Kidney (tissue), 14 donors: ENCODE measurements around the gene PKN1. TPM values are rescaled to one million over a fixed set of nuclear protein-coding genes. Genes with fewer than 3 reads are reported as not detected.
A peak's percentile ranks its signal among the peaks of the same experiment; 100 is the strongest.

Source experiments
- DNase-seq, 5 donors: peaks; one replicate each; pipeline ENCODE4 v3.0.0-alpha.2; 2013 to 2020
- FAIRE-seq: peaks from 2 replicates; lab custom pipeline; 2012; peaks lifted over from hg19 to GRCh38; lab: Jason Lieb, UNC
- H3K27ac ChIP-seq, 2 donors: one replicate each; pipeline ENCODE4 v1.7.0; 2013; ENCODE audit warnings: low read depth in 2 of 2, low read length in 2 of 2, inconsistent platforms in 1 of 2
- H3K27me3 ChIP-seq: one replicate; pipeline ENCODE4 v1.7.1; 2013; ENCODE audit warnings: low read length, inconsistent platforms; ENCODE audit not compliant: control insufficient read depth, insufficient read depth
- H3K36me3 ChIP-seq, 3 donors: one replicate each; pipeline versions ENCODE4 v1.7.0 to v1.7.1; 2013; ENCODE audit warnings: low read length in 3 of 3, control low read depth in 1 of 3, inconsistent platforms in 1 of 3; ENCODE audit not compliant: insufficient read depth in 3 of 3, control insufficient read depth in 2 of 3
- H3K4me1 ChIP-seq, 3 donors: one replicate each; pipeline versions ENCODE4 v1.7.0 to v1.7.1; 2013; ENCODE audit warnings: low read length in 3 of 3, inconsistent platforms in 1 of 3, low read depth in 1 of 3; ENCODE audit not compliant: control insufficient read depth in 2 of 3, insufficient read depth in 2 of 3
- H3K4me3 ChIP-seq, 3 donors: one replicate each; pipeline versions ENCODE4 v1.7.0 to v1.8.1; 2013; ENCODE audit warnings: low read length in 3 of 3, control low read depth in 1 of 3, inconsistent platforms in 1 of 3
- H3K9ac ChIP-seq, 3 donors: one replicate each; pipeline versions ENCODE4 v1.7.0 to v1.7.1; 2013; ENCODE audit warnings: low read length in 3 of 3, control low read depth in 1 of 3, inconsistent platforms in 1 of 3
- H3K9me3 ChIP-seq, 3 donors: one replicate each; pipeline versions ENCODE4 v1.7.0 to v1.7.1; 2013; ENCODE audit warnings: low read length in 3 of 3, control low read depth in 1 of 3, inconsistent platforms in 1 of 3; ENCODE audit not compliant: control insufficient read depth in 2 of 3, insufficient read depth in 1 of 3
- intact Hi-C: fragments of 100-400 bp; cut with DNase I; formaldehyde crosslinking; loops from one replicate; pipeline ENCODE4 v1.11.1; 2022
- polyA plus RNA-seq: library from polyadenylated mRNA; stranded (reverse); fragments of 350-450 nt; fragmentation: Illumina TruSeq; extraction: RNeasy Lipid Tissue Mini Kit (QIAGEN cat#74804); gene quantifications from one replicate; pipeline ENCODE4 v1.2.3, GENCODE V29; 2014; ENCODE audit warnings: low read depth, low replicate concordance; ENCODE audit not compliant: insufficient read depth
- total RNA-seq: library from RNA; stranded (reverse); fragmentation: NEBNext Ultra II Directional; extraction: Animal tissue kit (Norgen Biotek cat#: 25700); gene quantifications from one replicate; pipeline ENCODE4 v1.2.1, GENCODE V29; 2021
- TF ChIP-seq, protein P1 (sequence below): IDR thresholded peaks from 3 replicates; pipeline ENCODE4 v1.5.1; 2012; ENCODE audit warnings: mild to moderate bottlenecking, moderate library complexity, borderline replicate concordance; ENCODE audit not compliant: insufficient read depth; ENCODE audit errors: extremely low read depth
- donor health status: control.
- donor health status: control.
- donor health status: control.
- donor health status: control.
- donor health status: control.
- donor health status: DM: yes; HTN: yes; CAD: no.
- donor health status: Normal renal cell carcinoma (clear cell type).

The PKN1 gene
- total and polyA plus RNA-seq, 2 donors from 2014 or later, result 67.7 to 103 TPM

DNA sequence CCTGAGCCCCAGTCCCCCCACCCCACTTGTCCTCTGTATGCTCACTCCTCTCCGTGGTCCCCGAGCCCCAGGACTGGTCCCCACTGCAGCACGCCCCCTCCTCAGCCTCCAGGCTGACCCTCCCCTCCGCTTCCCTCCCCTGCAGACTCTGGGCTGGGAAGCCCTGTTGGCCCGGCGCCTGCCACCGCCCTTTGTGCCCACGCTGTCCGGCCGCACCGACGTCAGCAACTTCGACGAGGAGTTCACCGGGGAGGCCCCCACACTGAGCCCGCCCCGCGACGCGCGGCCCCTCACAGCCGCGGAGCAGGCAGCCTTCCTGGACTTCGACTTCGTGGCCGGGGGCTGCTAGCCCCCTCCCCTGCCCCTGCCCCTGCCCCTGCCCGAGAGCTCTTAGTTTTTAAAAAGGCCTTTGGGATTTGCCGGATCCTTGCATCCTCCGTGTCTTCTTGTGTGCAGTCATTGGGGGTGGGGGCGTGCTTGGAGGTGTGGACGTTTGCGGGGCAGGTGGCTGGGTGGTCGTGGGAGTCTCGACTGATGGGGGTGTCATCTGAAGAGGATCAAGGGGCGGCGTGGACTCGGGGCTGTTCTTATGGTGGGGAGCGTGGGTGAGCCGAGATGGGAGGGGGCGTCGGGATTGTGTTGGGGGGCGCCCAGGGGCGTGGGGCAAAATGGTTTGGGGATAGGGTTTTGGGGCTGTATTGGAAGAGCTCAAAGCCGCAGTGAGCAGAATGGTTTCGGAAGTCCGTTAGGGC is 38.5 kb downstream of the PKN1 start:
- H3K27ac ChIP-seq, result no peak overlapping the region
- TF ChIP-seq, protein P1, sequence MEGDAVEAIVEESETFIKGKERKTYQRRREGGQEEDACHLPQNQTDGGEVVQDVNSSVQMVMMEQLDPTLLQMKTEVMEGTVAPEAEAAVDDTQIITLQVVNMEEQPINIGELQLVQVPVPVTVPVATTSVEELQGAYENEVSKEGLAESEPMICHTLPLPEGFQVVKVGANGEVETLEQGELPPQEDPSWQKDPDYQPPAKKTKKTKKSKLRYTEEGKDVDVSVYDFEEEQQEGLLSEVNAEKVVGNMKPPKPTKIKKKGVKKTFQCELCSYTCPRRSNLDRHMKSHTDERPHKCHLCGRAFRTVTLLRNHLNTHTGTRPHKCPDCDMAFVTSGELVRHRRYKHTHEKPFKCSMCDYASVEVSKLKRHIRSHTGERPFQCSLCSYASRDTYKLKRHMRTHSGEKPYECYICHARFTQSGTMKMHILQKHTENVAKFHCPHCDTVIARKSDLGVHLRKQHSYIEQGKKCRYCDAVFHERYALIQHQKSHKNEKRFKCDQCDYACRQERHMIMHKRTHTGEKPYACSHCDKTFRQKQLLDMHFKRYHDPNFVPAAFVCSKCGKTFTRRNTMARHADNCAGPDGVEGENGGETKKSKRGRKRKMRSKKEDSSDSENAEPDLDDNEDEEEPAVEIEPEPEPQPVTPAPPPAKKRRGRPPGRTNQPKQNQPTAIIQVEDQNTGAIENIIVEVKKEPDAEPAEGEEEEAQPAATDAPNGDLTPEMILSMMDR, result no peak
- H3K36me3 ChIP-seq, result peaks cover 3 to 5% (median 5%) of the 10 kb centered on the region in 3 donors
- intact Hi-C loops, result no loop called here
- no peak overlapping the region for H3K9ac ChIP-seq
- H3K4me3 ChIP-seq, result no peak overlapping the region
- peak in 2 of 5 donors; percentile 65 to 78 for DNase-seq
- H3K9me3 ChIP-seq, result no peaks in the 10 kb centered on the region
- peaks cover 0 to 18% (median 0%) of the 10 kb centered on the region in 3 donors for H3K4me1 ChIP-seq
- H3K27me3 ChIP-seq, result peaks cover 5% of the 10 kb centered on the region
- no peak for FAIRE-seq

DNA sequence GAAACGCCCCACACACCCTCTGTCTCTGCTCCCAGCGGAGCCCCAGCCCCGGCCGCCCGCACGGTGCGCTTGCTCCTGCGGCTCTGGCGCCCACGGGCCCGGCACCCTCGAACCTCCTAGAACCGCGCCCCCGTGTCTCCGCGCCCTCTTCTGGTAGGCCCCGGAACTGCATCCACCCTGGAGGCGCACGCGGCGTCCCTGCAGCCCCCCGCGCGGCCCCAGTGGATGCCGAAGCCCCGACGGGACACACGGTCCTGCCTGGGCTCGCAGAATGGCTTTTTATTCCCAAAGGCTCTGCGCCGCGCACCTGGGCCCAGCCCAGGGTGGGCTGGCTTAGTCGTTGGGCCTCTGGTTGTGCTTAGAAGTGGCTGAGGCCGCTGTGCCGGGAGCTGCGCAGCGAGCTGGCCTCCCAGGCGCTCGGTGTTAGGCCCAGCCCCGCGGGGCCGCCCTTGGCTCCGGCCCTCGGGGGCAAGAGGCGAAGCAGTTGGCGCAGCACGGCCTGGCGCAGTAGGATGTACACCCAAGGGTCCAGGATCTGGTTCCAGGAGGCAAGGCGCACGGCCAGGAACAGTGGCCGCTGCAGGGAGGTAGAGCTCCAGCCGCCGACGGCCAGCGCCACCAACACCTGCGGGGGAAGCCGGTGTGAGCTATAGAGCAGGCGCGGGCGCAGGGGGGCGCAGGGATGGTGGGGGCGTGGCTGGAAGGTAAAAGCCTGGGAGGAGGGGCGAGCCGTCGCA is 39.3 kb downstream of the PKN1 start:
- H3K27ac ChIP-seq, result no peak overlapping the region
- peaks cover 3 to 5% (median 3%) of the 10 kb centered on the region in 3 donors for H3K36me3 ChIP-seq
- H3K4me3 ChIP-seq, result no peak overlapping the region
- intact Hi-C loops, result no loop called here
- H3K9me3 ChIP-seq, result no peaks in the 10 kb centered on the region
- no peak overlapping the region for H3K9ac ChIP-seq
- TF ChIP-seq, protein P1, result peak; percentile 93
- H3K27me3 ChIP-seq, result peaks cover 5% of the 10 kb centered on the region
- FAIRE-seq (no peak), DNase-seq (peak; percentile 63 to 91 (median 79))
- H3K4me1 ChIP-seq, result peaks cover 0 to 18% (median 0%) of the 10 kb centered on the region in 3 donors

DNA sequence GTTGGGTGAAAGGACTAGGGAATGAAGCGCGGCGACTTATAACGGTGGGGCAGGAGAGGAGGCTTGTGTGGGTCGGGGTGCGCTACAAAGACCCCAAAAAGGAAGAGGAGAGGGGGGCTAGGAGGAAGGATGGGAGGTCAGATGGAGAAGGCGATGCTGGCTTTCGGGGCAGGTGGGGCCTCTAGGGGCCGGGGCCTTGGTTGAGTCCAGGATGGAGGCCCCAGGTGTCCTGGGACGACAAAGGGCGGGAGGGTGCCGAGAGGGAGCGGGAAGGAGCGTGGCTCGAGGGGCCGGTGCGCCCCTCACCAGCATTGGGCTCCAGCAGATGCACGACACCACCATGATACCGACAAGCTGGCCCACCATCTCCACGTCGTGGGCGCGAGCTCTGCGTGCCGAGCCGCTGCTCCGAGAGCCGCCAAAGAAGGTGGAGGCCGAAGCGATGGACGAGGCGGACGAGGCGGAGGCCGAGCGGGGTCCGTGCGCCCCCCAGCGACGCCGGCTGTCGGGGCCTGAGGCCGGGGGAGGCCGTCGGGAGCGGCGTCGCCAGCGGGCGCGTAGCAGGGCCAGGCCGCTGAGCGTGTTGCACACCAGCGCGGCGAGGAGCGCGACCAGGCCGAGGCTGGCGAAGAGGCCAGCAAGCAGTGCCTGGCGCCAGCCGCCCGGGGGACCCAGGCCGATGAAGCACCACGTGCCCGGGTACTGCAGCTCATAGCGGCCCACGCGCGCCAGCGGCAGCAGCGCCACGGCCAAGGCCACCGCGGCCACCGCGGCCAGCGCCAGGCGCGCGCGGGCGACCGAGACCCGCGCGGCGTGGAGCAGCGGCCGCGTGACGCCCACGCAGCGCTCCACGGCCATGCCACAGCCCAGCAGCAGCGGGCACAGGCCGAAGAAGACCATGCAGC is 40.2 kb downstream of the PKN1 start:
- DNase-seq (peak in 3 of 5 donors; percentile 44 to 81 (median 48)), FAIRE-seq (no peak)
- H3K4me3 ChIP-seq, result no peak overlapping the region
- H3K27me3 ChIP-seq, result peaks cover 5% of the 10 kb centered on the region
- intact Hi-C loops, result no loop called here
- no peak overlapping the region for H3K27ac ChIP-seq
- TF ChIP-seq, protein P1, result no peak
- peaks cover 0 to 22% (median 0%) of the 10 kb centered on the region in 3 donors for H3K4me1 ChIP-seq
- H3K9ac ChIP-seq, result no peak overlapping the region
- H3K36me3 ChIP-seq, result peaks cover under 1 to 8% (median 5%) of the 10 kb centered on the region in 3 donors
- no peaks in the 10 kb centered on the region for H3K9me3 ChIP-seq
